Measurements from ENCODE around the gene BNIP3.

The BNIP3 gene

DNA sequence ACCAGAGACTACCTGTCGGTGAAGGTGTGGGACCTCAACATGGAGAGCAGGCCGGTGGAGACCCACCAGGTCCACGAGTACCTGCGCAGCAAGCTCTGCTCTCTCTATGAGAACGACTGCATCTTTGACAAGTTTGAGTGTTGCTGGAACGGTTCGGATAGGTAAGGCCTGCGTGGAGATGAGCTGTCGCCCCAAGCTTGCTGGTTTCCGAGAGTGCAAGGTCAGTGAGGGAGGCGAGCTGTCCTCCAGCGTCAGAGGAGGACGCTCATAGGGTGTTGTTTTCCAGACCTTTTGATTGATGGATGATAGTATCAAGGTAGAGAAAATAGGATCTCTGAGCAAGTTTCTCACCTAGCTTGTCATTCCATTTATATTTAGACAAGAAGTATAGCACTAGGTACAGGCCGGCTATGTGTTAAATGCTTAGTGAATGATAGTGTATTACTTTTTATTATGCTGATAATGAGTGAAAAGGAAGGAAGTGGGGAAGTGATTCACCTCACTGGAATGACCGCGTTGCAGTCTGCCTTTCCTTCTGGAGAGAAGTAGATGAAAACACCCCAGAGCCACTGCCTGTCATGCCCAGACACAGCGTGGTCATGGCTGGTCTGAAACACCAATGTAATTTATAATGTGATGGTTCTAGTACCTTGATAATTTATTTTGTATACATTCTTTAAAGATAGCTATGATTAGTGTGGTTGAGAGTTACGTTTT, 33.9 kb downstream of the BNIP3 start:
- CTCF ChIA-PET: interaction anchor here (0.6 to 2.8 kb wide), 2 partner anchors 60 to 75 kb away, joined by 6 to 7 read pairs; no protein-coding TSS in a partner anchor
- H3K36me3 ChIP-seq (ENCODE audit: control insufficient read depth in 2 of 2, insufficient read depth in 1 of 2, low read length in 2 of 2): peaks cover 17 to 87% of the 10 kb centered on the region in 2 experiments

DNA sequence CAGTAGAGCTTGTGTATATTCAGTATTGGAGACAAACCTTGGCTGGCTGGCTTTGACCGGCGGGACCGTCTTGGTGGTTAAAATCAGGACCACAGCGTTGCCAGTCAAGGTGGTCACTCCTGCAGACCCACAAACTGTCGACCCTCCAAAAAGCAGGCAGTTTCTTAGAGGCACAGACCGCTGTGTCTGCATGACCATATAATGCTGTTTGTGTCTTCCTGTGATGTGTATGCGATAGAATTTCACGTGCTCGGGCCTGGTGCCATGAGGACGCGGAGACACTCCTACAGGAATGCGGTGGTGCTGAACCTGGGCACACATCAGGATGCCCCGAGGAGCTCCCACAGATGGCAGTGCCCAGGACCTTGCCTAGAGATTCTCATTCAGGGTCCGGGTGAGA, 34.8 kb downstream of the BNIP3 start:
- H3K9me3 ChIP-seq (ENCODE audit: control insufficient read depth, insufficient read depth, low read depth, low read length): no peaks in the 10 kb centered on the region
- ChIA-PET CTCF (interaction anchor here (2.8 kb wide), 1 partner anchor 76 kb away, joined by 7 read pairs; no protein-coding TSS in a partner anchor), POLR2A (no interaction called here)
- no peaks in the 10 kb centered on the region for H3K4me1 ChIP-seq (ENCODE audit: control insufficient read depth, insufficient read depth, low read length)
- H3K27ac ChIP-seq (ENCODE audit: extremely low read depth, low read depth, low read length): no peak overlapping the region
- no peak overlapping the region for H3K4me3 ChIP-seq (ENCODE audit: low read depth, low read length)
- peaks cover 20 to 91% of the 10 kb centered on the region in 2 experiments for H3K36me3 ChIP-seq (ENCODE audit: control insufficient read depth in 2 of 2, insufficient read depth in 1 of 2, low read length in 2 of 2)
- TF ChIP-seq ZNF16 (tag by site-specific recombination; IDR thresholded peaks at IDR 0.05; ENCODE audit: low read depth) (no peak), ZNF747 (tag by site-specific recombination; IDR thresholded peaks at IDR 0.05) (no peak), MYNN (tag by site-specific recombination; IDR thresholded peaks at IDR 0.05; ENCODE audit: borderline replicate concordance) (no peak), ZNF677 (tag by site-specific recombination; IDR thresholded peaks at IDR 0.05) (no peak), ZNF660 (tag by site-specific recombination; IDR thresholded peaks at IDR 0.05) (no peak), ZNF211 (tag by site-specific recombination; IDR thresholded peaks at IDR 0.05; ENCODE audit: low read depth) (no peak), ZNF624 (tag by site-specific recombination; IDR thresholded peaks at IDR 0.05) (no peak), BCL11A (tag by site-specific recombination; IDR thresholded peaks at IDR 0.05; ENCODE audit: low read depth) (no peak), MZF1 (tag by site-specific recombination; IDR thresholded peaks at IDR 0.05; ENCODE audit: borderline replicate concordance) (no peak)

More for the DNA sequence above, 33.9 kb downstream of the BNIP3 start:
- Histone ChIP-seq H3K9me3 (ENCODE audit: control insufficient read depth, insufficient read depth, low read depth, low read length) (no peaks in the 10 kb centered on the region), H3K27ac (ENCODE audit: extremely low read depth, low read depth, low read length) (no peak overlapping the region), H3K4me3 (ENCODE audit: low read depth, low read length) (no peak overlapping the region), H3K4me1 (ENCODE audit: control insufficient read depth, insufficient read depth, low read length) (no peaks in the 10 kb centered on the region)
- POLR2A ChIA-PET: no interaction called here
- TF ChIP-seq ZNF558 (tag by site-specific recombination; IDR thresholded peaks at IDR 0.05) (no peak), ZNF514 (tag by site-specific recombination; IDR thresholded peaks at IDR 0.05) (no peak), REPIN1 (tag by site-specific recombination; IDR thresholded peaks at IDR 0.05; ENCODE audit: low read depth) (no peak), ZBTB21 (tag by site-specific recombination; IDR thresholded peaks at IDR 0.05) (no peak), TRIM28 (IDR thresholded peaks at IDR 0.05; ENCODE audit: borderline replicate concordance, low read length) (no peak), KLF16 (tag by site-specific recombination; IDR thresholded peaks at IDR 0.05) (no peak), ZNF510 (tag by site-specific recombination; IDR thresholded peaks at IDR 0.05; ENCODE audit: insufficient replicate concordance) (no peak), YY2 (tag by site-specific recombination; IDR thresholded peaks at IDR 0.05) (no peak), ZNF114 (tag by site-specific recombination; IDR thresholded peaks at IDR 0.05) (no peak), ZNF629 (tag by site-specific recombination; IDR thresholded peaks at IDR 0.05) (no peak), ZNF24 (tag by site-specific recombination; IDR thresholded peaks at IDR 0.05) (no peak), OVOL3 (tag by site-specific recombination; IDR thresholded peaks at IDR 0.05) (no peak), ZNF335 (tag by site-specific recombination; conservative IDR thresholded peaks at IDR 0.05) (no peak), ZNF623 (tag by site-specific recombination; IDR thresholded peaks at IDR 0.05) (no peak), ZNF830 (tag by site-specific recombination; IDR thresholded peaks at IDR 0.05; ENCODE audit: low read depth) (no peak), ZNF280D (tag by site-specific recombination; IDR thresholded peaks at IDR 0.05) (no peak), ZNF548 (tag by site-specific recombination; IDR thresholded peaks at IDR 0.05) (no peak), ZBTB7A (tag by site-specific recombination; IDR thresholded peaks at IDR 0.05; ENCODE audit: low read depth) (no peak), ZNF155 (tag by site-specific recombination; IDR thresholded peaks at IDR 0.05) (no peak)
- TF ChIP-seq, protein P1, sequence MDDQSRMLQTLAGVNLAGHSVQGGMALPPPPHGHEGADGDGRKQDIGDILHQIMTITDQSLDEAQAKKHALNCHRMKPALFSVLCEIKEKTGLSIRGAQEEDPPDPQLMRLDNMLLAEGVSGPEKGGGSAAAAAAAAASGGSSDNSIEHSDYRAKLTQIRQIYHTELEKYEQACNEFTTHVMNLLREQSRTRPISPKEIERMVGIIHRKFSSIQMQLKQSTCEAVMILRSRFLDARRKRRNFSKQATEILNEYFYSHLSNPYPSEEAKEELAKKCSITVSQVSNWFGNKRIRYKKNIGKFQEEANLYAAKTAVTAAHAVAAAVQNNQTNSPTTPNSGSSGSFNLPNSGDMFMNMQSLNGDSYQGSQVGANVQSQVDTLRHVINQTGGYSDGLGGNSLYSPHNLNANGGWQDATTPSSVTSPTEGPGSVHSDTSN (CRISPR knock-in tag; IDR thresholded peaks at IDR 0.05): no peak

Data from HEK293 (cell line).